Uterus (tissue), 2 donors: ENCODE measurements around the gene STAC.

Source experiments
- POLR2A ChIP-seq, 2 donors: fragments of 450-650 bp; IDR thresholded peaks; one replicate each; pipeline ENCODE4 v1.6.1; 2016; ENCODE audit warnings: antibody characterized with exemption in 2 of 2, mild to moderate bottlenecking in 1 of 2, moderate library complexity in 1 of 2
- TF ChIP-seq, protein P1 (sequence below), 4 experiments: fragments of 200-600 bp in 2 of 4; fragments of 450-650 bp in 2 of 4; sonication (generic) in 2 of 4; IDR thresholded peaks; one replicate each; pipeline ENCODE4 v1.5.1; 2016 to 2019; ENCODE audit warnings: antibody characterized with exemption in 4 of 4, mild to moderate bottlenecking in 2 of 4, moderate library complexity in 1 of 4

DNA sequence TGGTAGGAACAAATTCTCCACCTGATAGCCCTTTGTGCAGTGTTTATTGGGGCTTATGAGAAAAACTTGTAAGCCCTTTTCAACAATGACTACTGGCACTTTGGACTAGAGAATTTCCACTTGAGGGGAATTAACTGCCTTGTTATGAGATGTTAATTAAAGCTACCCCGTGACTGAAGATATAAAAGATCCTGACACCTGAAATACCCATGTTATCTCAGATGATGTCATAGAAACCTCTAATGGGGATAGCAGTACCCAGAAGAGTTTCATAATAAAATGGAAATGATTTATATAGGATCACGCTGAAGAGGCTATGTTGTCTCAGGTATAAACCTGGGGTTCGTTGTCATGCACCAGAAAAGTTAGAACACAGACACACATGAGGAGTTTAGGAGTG is 14.5 kb upstream of the STAC start:
- TF ChIP-seq, protein P1, sequence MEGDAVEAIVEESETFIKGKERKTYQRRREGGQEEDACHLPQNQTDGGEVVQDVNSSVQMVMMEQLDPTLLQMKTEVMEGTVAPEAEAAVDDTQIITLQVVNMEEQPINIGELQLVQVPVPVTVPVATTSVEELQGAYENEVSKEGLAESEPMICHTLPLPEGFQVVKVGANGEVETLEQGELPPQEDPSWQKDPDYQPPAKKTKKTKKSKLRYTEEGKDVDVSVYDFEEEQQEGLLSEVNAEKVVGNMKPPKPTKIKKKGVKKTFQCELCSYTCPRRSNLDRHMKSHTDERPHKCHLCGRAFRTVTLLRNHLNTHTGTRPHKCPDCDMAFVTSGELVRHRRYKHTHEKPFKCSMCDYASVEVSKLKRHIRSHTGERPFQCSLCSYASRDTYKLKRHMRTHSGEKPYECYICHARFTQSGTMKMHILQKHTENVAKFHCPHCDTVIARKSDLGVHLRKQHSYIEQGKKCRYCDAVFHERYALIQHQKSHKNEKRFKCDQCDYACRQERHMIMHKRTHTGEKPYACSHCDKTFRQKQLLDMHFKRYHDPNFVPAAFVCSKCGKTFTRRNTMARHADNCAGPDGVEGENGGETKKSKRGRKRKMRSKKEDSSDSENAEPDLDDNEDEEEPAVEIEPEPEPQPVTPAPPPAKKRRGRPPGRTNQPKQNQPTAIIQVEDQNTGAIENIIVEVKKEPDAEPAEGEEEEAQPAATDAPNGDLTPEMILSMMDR (IDR thresholded peaks at IDR 0.05) = no peak
- no peak for TF ChIP-seq POLR2A (IDR thresholded peaks at IDR 0.05)
